ENCODE data around the gene EMB.
"Not testable (repeated sequence)": the region's sequence is repeated elsewhere in the genome, so short reads cannot be mapped to it uniquely, and the experiment has no call there.

The EMB gene

GRCh38 chr5:50440651-50441492 lies at the start of gene EMB:
TSS of gene EMB (minus strand) at chr5:50441288. CDS start at chr5:50441151, 137 bp downstream.
- in situ Hi-C loops (cut with MboI; ENCODE audit: low sequenced_read_pairs) = no loop called here

- in situ Hi-C loops (cut with MboI; ENCODE audit: low sequenced_read_pairs) = not testable (repeated sequence)
Observed at GRCh38 chr5:50489491-50489890, 48.4 kb upstream of the EMB start.

GRCh38 chr5:50478790-50479189 lies 37.7 kb upstream of the EMB start:
- in situ Hi-C loops (cut with MboI; ENCODE audit: low sequenced_read_pairs) = not testable (repeated sequence)

- in situ Hi-C loops (cut with MboI; ENCODE audit: low sequenced_read_pairs) = no loop called here
Observed at GRCh38 chr5:50476549-50476948, 35.5 kb upstream of the EMB start.

- in situ Hi-C loops (cut with MboI; ENCODE audit: low sequenced_read_pairs) = not testable (repeated sequence)
Observed at GRCh38 chr5:50465015-50465414, 23.9 kb upstream of the EMB start.

- in situ Hi-C loops (cut with MboI; ENCODE audit: low sequenced_read_pairs) = no loop called here
Observed at GRCh38 chr5:50463726-50464125, 22.6 kb upstream of the EMB start.

- in situ Hi-C loops (cut with MboI; ENCODE audit: low sequenced_read_pairs) = no loop called here
Observed at GRCh38 chr5:50463047-50463446, 22.0 kb upstream of the EMB start.

- in situ Hi-C loops (cut with MboI; ENCODE audit: low sequenced_read_pairs) = not testable (repeated sequence)
Observed at GRCh38 chr5:50462579-50462978, 21.5 kb upstream of the EMB start.

GRCh38 chr5:50458372-50458771 lies 17.3 kb upstream of the EMB start:
- in situ Hi-C loops (cut with MboI; ENCODE audit: low sequenced_read_pairs) = not testable (repeated sequence)

- in situ Hi-C loops (cut with MboI; ENCODE audit: low sequenced_read_pairs) = not testable (repeated sequence)
Observed at GRCh38 chr5:50449241-50449640, 8.2 kb upstream of the EMB start.

- in situ Hi-C loops (cut with MboI; ENCODE audit: low sequenced_read_pairs) = no loop called here
Observed at GRCh38 chr5:50447941-50448340, 6.9 kb upstream of the EMB start.

GRCh38 chr5:50447228-50447627 lies 6.1 kb upstream of the EMB start:
- in situ Hi-C loops (cut with MboI; ENCODE audit: low sequenced_read_pairs) = no loop called here

GRCh38 chr5:50445296-50445949 lies 4.3 kb upstream of the EMB start:
- in situ Hi-C loops (cut with MboI; ENCODE audit: low sequenced_read_pairs) = no loop called here

GRCh38 chr5:50442559-50443539 lies 1.8 kb upstream of the EMB start:
- in situ Hi-C loops (cut with MboI; ENCODE audit: low sequenced_read_pairs) = not testable (repeated sequence)

- in situ Hi-C loops (cut with MboI; ENCODE audit: low sequenced_read_pairs) = no loop called here
Observed at GRCh38 chr5:50441493-50441955, 436 bp upstream of the EMB start.

GRCh38 chr5:50439221-50439620 lies 1.9 kb downstream of the EMB start:
- in situ Hi-C loops (cut with MboI; ENCODE audit: low sequenced_read_pairs) = no loop called here

- in situ Hi-C loops (cut with MboI; ENCODE audit: low sequenced_read_pairs) = not testable (repeated sequence)
Observed at GRCh38 chr5:50438060-50438459, 3.0 kb downstream of the EMB start.

GRCh38 chr5:50435168-50435567 lies 5.9 kb downstream of the EMB start:
- in situ Hi-C loops (cut with MboI; ENCODE audit: low sequenced_read_pairs) = no loop called here

GRCh38 chr5:50431133-50431904 lies 9.8 kb downstream of the EMB start:
- in situ Hi-C loops (cut with MboI; ENCODE audit: low sequenced_read_pairs) = not testable (repeated sequence)

- in situ Hi-C loops (cut with MboI; ENCODE audit: low sequenced_read_pairs) = not testable (repeated sequence)
Observed at GRCh38 chr5:50423100-50423799, 17.8 kb downstream of the EMB start.

Measured in HL-60/S4 treated with retinoic acid at 250 ng/mL for 4 days and 3 days (cell line).